Measurements from ENCODE around the gene CLIC4.

Gene CLIC4

GRCh38 chr1:24764848-24765247 lies 19.6 kb downstream of the CLIC4 start:
- TF ChIP-seq, protein P1, sequence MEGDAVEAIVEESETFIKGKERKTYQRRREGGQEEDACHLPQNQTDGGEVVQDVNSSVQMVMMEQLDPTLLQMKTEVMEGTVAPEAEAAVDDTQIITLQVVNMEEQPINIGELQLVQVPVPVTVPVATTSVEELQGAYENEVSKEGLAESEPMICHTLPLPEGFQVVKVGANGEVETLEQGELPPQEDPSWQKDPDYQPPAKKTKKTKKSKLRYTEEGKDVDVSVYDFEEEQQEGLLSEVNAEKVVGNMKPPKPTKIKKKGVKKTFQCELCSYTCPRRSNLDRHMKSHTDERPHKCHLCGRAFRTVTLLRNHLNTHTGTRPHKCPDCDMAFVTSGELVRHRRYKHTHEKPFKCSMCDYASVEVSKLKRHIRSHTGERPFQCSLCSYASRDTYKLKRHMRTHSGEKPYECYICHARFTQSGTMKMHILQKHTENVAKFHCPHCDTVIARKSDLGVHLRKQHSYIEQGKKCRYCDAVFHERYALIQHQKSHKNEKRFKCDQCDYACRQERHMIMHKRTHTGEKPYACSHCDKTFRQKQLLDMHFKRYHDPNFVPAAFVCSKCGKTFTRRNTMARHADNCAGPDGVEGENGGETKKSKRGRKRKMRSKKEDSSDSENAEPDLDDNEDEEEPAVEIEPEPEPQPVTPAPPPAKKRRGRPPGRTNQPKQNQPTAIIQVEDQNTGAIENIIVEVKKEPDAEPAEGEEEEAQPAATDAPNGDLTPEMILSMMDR (conservative IDR thresholded peaks at IDR 0.05), result no peak
- no peak overlapping the region for H3K27ac ChIP-seq

DNA sequence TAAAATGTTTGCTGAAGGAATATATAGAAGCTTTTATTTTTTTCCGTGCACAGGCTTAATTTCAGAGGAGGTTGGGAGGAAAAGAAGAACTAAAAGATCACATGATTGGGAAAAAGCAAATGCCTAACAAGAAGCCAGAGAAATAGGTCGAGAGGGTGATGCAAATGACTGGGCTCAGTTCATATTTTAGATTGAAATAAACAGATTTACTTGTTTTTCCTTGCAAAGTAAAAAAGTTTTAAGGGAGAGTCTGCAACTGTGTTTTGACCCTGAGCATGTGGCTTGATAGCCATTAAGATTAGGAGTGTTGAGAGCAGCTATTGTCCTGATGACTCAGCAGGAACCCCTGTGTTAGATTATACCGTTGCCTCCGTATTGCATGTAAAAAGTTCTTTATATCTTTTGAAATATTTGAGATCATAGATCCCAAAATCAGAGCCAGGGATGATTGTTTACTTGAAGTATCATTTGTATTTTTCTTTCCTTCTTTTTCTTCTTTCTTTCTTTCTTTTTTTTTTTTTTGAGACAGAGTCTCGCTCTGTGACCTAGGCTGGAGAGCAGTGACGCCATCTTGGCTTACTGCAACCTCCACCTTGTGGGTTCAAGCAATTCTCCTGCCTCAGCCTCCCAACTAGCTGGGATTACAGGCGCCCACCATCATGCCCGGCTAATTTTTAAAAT lies 20.2 kb downstream of the CLIC4 start:
- no peak overlapping the region for H3K27ac ChIP-seq
- TF ChIP-seq, protein P1 (conservative IDR thresholded peaks at IDR 0.05), result no peak

DNA sequence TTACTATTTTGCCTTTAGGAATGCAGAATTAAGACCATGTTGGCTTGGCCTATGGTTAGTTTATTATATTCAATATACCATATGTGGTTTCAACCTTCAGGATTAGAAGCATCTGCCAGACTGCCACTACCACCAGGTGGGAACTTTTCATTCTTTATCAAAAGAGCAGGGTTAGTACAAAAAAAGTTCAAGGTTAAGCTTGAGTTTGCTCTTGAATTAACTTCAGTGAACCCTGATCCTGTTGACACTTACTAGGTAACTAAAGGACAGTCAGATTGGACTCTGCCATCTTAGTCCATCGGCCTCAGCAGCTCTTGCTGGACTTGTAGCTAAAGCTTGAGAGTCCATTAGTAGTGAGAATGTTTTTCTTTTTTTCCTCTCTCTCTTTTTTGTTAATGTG lies 22.1 kb downstream of the CLIC4 start:
- TF ChIP-seq, protein P1 (conservative IDR thresholded peaks at IDR 0.05), result no peak
- no peak overlapping the region for H3K27ac ChIP-seq

DNA sequence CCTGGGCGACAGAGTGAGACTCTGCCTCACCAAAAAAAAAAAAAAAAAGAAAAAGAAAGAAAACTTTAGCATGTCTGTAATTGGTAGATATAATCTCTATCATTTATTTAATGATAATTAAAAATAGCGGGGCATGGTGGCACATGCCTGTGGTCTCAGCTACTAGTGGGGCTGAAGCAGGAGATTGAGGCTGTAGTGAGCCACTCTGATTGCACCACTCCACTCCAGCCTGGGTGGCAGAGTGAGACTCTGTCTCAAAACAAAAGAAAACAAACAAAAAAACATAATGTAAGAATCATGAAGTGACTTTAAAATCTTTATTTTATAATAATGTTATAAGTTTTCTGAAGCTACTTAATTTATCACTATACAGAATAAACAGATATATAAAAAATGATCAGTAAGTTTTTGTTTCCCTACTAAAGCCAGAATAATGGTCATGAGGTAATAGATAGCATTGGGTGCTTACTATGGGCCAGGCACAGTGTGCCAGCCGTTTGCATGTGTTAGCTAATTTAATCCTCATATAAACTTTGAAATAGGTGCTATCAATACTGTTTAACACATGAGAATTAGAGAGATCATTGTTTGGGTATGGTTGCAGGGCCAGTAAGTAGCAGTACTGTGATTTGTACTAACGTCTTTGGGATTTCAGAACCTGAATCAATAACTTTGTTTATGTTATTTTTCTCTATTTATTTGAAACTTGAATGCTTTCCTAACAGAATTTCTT lies 23.8 kb downstream of the CLIC4 start:
- no peak overlapping the region for H3K27ac ChIP-seq
- TF ChIP-seq, protein P1 (conservative IDR thresholded peaks at IDR 0.05), result no peak

GRCh38 chr1:24769656-24770651 lies 24.7 kb downstream of the CLIC4 start:
- H3K27ac ChIP-seq, result no peak overlapping the region
- TF ChIP-seq, protein P1 (conservative IDR thresholded peaks at IDR 0.05), result no peak

DNA sequence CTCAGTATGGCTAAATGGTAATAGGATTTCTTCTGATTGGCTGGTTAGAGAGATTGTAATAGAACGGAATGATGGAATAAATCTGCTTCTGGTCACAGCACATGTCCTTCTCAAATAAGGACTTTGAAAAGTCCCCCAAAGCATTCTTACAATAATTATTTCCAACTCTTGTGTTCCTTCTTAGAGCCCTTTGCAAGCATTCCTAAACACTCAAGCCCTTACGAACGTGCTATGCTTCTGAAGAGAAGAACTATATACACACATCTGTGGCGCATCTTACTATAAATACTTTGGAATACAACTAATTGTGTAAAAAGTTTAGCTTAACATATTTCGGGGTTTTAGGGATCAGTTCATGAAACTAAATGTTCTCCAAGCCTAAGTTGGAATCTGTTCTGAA lies 25.6 kb downstream of the CLIC4 start:
- H3K27ac ChIP-seq, result no peak overlapping the region
- TF ChIP-seq, protein P1 (conservative IDR thresholded peaks at IDR 0.05), result no peak

DNA sequence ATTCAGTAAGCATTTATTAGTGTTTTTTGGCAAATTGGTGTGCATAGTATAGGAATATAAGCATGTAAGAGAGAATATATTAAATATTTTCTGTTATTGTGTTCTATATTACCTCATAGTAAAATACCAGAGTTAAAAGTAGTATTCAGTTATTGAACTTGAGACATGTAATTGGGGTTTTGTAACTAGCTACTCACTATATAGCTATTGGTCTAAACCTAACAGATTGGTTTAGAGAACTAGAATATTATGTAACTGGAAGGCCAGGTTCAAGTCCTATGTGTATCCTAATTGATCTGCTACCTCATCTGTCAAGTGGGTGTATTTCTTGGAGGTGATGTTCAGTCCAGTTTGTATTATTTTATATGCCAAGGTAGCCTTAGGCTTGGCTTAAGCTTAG lies 26.3 kb downstream of the CLIC4 start:
- no peak overlapping the region for H3K27ac ChIP-seq
- TF ChIP-seq, protein P1 (conservative IDR thresholded peaks at IDR 0.05), result no peak

All from VCaP (cell line).